Colonic mucosa (tissue), 4 donors: ENCODE data around the gene HIGD1A. TPM values are rescaled to one million over a fixed set of nuclear protein-coding genes. Genes with fewer than 3 reads are reported as not detected.

Experiments used
- DNase-seq: peaks from one replicate; pipeline ENCODE4 v3.0.0-alpha.2; 2020
- H3K27ac ChIP-seq: fragments of 200-600 bp; one replicate; pipeline ENCODE4 v1.8.0; 2021
- H3K27me3 ChIP-seq: fragments of 200-600 bp; one replicate; pipeline ENCODE4 v1.8.0; 2021
- H3K36me3 ChIP-seq: fragments of 200-600 bp; one replicate; pipeline ENCODE4 v1.8.0; 2021
- H3K4me1 ChIP-seq: fragments of 200-600 bp; one replicate; pipeline ENCODE4 v1.8.0; 2021; ENCODE audit warnings: mild to moderate bottlenecking
- H3K4me3 ChIP-seq: fragments of 200-600 bp; one replicate; pipeline ENCODE4 v1.8.0; 2021
- H3K9ac ChIP-seq, 2 donors: one replicate each; pipeline ENCODE4 v1.7.0; 2013; ENCODE audit warnings: control low read depth in 2 of 2, low read depth in 2 of 2, low read length in 2 of 2
- H3K9me3 ChIP-seq: fragments of 200-600 bp; one replicate; pipeline ENCODE4 v1.8.0; 2021
- CTCF ChIP-seq: fragments of 200-600 bp; IDR thresholded peaks from one replicate; pipeline ENCODE4 v1.8.0; 2022; ENCODE audit warnings: antibody characterized with exemption, mild to moderate bottlenecking
- intact Hi-C: fragments of 100-400 bp; cut with DNase I; formaldehyde crosslinking; loops from one replicate; pipeline ENCODE4 v1.14.1; 2022
- total RNA-seq, 2 donors: library from RNA; stranded (reverse); fragmentation: NEBNext Ultra II Directional in 1 of 2; extraction: Animal tissue kit (Norgen Biotek cat#: 25700) in 1 of 2; gene quantifications; one replicate each; pipeline ENCODE4 v1.2.1, GENCODE V29; 2021
- donor health status: healthy.
- donor health status: DM: no; HTN: no; CAD: no.
- donor health status: DM: no; HTN: no; CAD: no.

The HIGD1A gene
- total RNA-seq, 2 donors from 2014 or later = 224 to 360 TPM

- Histone ChIP-seq H3K36me3 (no peaks in the 10 kb centered on the region), H3K4me1 (no peaks in the 10 kb centered on the region), H3K9ac (peak overlapping the region; percentile 6 to 35), H3K4me3 (peak overlapping the region; percentile 44), H3K27me3 (no peaks in the 10 kb centered on the region), H3K27ac (peak overlapping the region; percentile 49), H3K9me3 (no peaks in the 10 kb centered on the region)
- no peak for TF ChIP-seq CTCF
- intact Hi-C loops = no loop called here
- DNase-seq = no peak
Measured at GRCh38 chr3:42773409-42773751, 30.9 kb downstream of the HIGD1A start.

- no peaks in the 10 kb centered on the region for H3K4me1 ChIP-seq
- DNase-seq = peak; percentile 92
- H3K27ac ChIP-seq = peak within 1 kb of the TSS; percentile 49
- peak within 1 kb of the TSS; percentile 6 to 46 for H3K9ac ChIP-seq
- no peaks in the 10 kb centered on the region for H3K36me3 ChIP-seq
- no peaks in the 10 kb centered on the region for H3K9me3 ChIP-seq
- peak within 1 kb of the TSS; percentile 44 for H3K4me3 ChIP-seq
- intact Hi-C loops = no loop called here
- no peak for TF ChIP-seq CTCF
- no peaks in the 10 kb centered on the region for H3K27me3 ChIP-seq
Measured at GRCh38 chr3:42772670-42773408, 31.5 kb downstream of the HIGD1A start, which contains the start of gene CCDC13. Gene CCDC13 (minus strand): TSS chr3:42773253. CDS start chr3:42758345, 14,908 bp downstream.

- no peaks in the 10 kb centered on the region for H3K4me1 ChIP-seq
- no peak for TF ChIP-seq CTCF
- DNase-seq = no peak
- no peak overlapping the region for H3K9ac ChIP-seq
- H3K36me3 ChIP-seq = no peaks in the 10 kb centered on the region
- no peak overlapping the region for H3K4me3 ChIP-seq
- H3K27me3 ChIP-seq = no peaks in the 10 kb centered on the region
- no peaks in the 10 kb centered on the region for H3K9me3 ChIP-seq
- no peak overlapping the region for H3K27ac ChIP-seq
- intact Hi-C loops = no loop called here
Measured at GRCh38 chr3:42771271-42771670, 33.0 kb downstream of the HIGD1A start.

- Histone ChIP-seq H3K9me3 (no peaks in the 10 kb centered on the region), H3K27ac (no peak overlapping the region), H3K9ac (no peak overlapping the region), H3K4me3 (no peak overlapping the region), H3K36me3 (no peaks in the 10 kb centered on the region), H3K4me1 (no peaks in the 10 kb centered on the region), H3K27me3 (no peaks in the 10 kb centered on the region)
- intact Hi-C loops = no loop called here
- no peak for TF ChIP-seq CTCF
- no peak for DNase-seq
Measured at GRCh38 chr3:42769477-42770131, 34.7 kb downstream of the HIGD1A start.

- TF ChIP-seq CTCF = no peak
- peak; percentile 7 for DNase-seq
- intact Hi-C loops = no loop called here
Measured at GRCh38 chr3:42764561-42765295, 39.6 kb downstream of the HIGD1A start.

More at GRCh38 chr3:42764561-42765295, 39.6 kb downstream of the HIGD1A start:
- H3K4me1 ChIP-seq = no peaks in the 10 kb centered on the region
- no peak overlapping the region for H3K27ac ChIP-seq
- H3K4me3 ChIP-seq = no peak overlapping the region
- no peaks in the 10 kb centered on the region for H3K9me3 ChIP-seq
- H3K27me3 ChIP-seq = no peaks in the 10 kb centered on the region
- H3K9ac ChIP-seq = no peak overlapping the region
- no peaks in the 10 kb centered on the region for H3K36me3 ChIP-seq
